ENCODE data around the gene ZFTA.

- TF ChIP-seq CTCF (conservative IDR thresholded peaks at IDR 0.05; ENCODE audit: low read depth in 2 of 2) (no peak), EZH2phosphoT487 (IDR thresholded peaks at IDR 0.05; ENCODE audit: unreplicated experiment) (no peak), CREB1 (CRISPR knock-in tag; IDR thresholded peaks at IDR 0.05; ENCODE audit: low read depth) (no peak), EZH2 (IDR thresholded peaks at IDR 0.05; ENCODE audit: low read depth, unreplicated experiment) (no peak), JUNB (IDR thresholded peaks at IDR 0.05; ENCODE audit: unreplicated experiment) (no peak), REST (IDR thresholded peaks at IDR 0.05; ENCODE audit: unreplicated experiment) (no peak), POLR2AphosphoS5 (IDR thresholded peaks at IDR 0.05; ENCODE audit: low read depth) (no peak), NANOG (IDR thresholded peaks at IDR 0.05; ENCODE audit: borderline replicate concordance) (no peak), ZNF331 (CRISPR knock-in tag; IDR thresholded peaks at IDR 0.05; ENCODE audit: low read depth) (no peak)
These were observed 35.7 kb upstream of the ZFTA start for GRCh38 chr11:63804259-63804658.

Data from GM23338 (cell line).